ENCODE results near the gene CEMIP.

- TF ChIP-seq CTCF (conservative IDR thresholded peaks at IDR 0.05; ENCODE audit: low read depth in 2 of 2) (no peak), POLR2AphosphoS5 (IDR thresholded peaks at IDR 0.05; ENCODE audit: low read depth) (no peak), EZH2 (IDR thresholded peaks at IDR 0.05; ENCODE audit: low read depth, unreplicated experiment) (no peak), ETS1 (IDR thresholded peaks at IDR 0.05) (no peak), EZH2phosphoT487 (IDR thresholded peaks at IDR 0.05; ENCODE audit: unreplicated experiment) (no peak), STAT1 (IDR thresholded peaks at IDR 0.05; ENCODE audit: unreplicated experiment) (no peak), CREB1 (CRISPR knock-in tag; IDR thresholded peaks at IDR 0.05; ENCODE audit: low read depth) (no peak), JUNB (IDR thresholded peaks at IDR 0.05; ENCODE audit: unreplicated experiment) (no peak), REST (IDR thresholded peaks at IDR 0.05; ENCODE audit: unreplicated experiment) (no peak)
These were observed 141.1 kb downstream of the CEMIP start for GRCh38 chr15:80920271-80920699.
